Liver (tissue), 9 donors: Measurements from ENCODE around the gene ARCN1. TPM values are rescaled to one million over a fixed set of nuclear protein-coding genes. Genes with fewer than 3 reads are reported as not detected.
"Not testable (repeated sequence)": the region's sequence is repeated elsewhere in the genome, so short reads cannot be mapped to it uniquely, and the experiment has no call there.

Source experiments
- DNase-seq: peaks from one replicate; pipeline ENCODE4 v3.0.0-alpha.2; 2017; ENCODE audit warnings: low spot score
- H3K27ac ChIP-seq, 2 donors: one replicate each; pipeline ENCODE4 v1.7.0; 2013; ENCODE audit warnings: inconsistent platforms in 2 of 2, low read length in 2 of 2, control low read depth in 1 of 2, low read depth in 1 of 2, mild to moderate bottlenecking in 1 of 2
- H3K27me3 ChIP-seq, 4 donors: one replicate each; pipeline versions ENCODE4 v1.6.1 to v1.7.0; 2013; ENCODE audit warnings: low read length in 3 of 4, inconsistent platforms in 1 of 4, mild to moderate bottlenecking in 1 of 4, moderate library complexity in 1 of 4; ENCODE audit not compliant: control insufficient read depth in 4 of 4, insufficient read depth in 4 of 4
- H3K36me3 ChIP-seq, 4 donors: one replicate each; pipeline versions ENCODE4 v1.6.1 to v1.7.0; 2013; ENCODE audit warnings: low read length in 3 of 4, mild to moderate bottlenecking in 3 of 4, low read depth in 1 of 4, moderate library complexity in 1 of 4; ENCODE audit not compliant: control insufficient read depth in 4 of 4, insufficient read depth in 3 of 4
- H3K4me1 ChIP-seq, 4 donors: one replicate each; pipeline versions ENCODE4 v1.6.1 to v1.7.0; 2013; ENCODE audit warnings: low read length in 3 of 4, mild to moderate bottlenecking in 3 of 4, moderate library complexity in 1 of 4; ENCODE audit not compliant: control insufficient read depth in 4 of 4, insufficient read depth in 4 of 4
- H3K4me3 ChIP-seq, 3 donors: one replicate each; pipeline versions ENCODE4 v1.6.1 to v1.7.0; 2013; ENCODE audit warnings: low read length in 3 of 3, control low read depth in 1 of 3, low read depth in 1 of 3, mild to moderate bottlenecking in 1 of 3
- H3K9ac ChIP-seq, 2 donors: one replicate each; pipeline ENCODE4 v1.7.0; 2013; ENCODE audit warnings: low read length in 2 of 2, mild to moderate bottlenecking in 2 of 2, moderate library complexity in 2 of 2, control low read depth in 1 of 2, low read depth in 1 of 2
- H3K9me3 ChIP-seq, 4 donors: one replicate each; pipeline versions ENCODE4 v1.6.1 to v1.7.0; 2013; ENCODE audit warnings: low read length in 3 of 4; ENCODE audit not compliant: control insufficient read depth in 4 of 4
- CTCF ChIP-seq: fragments of 150-350 bp; IDR thresholded peaks from 2 replicates; pipeline ENCODE4 v1.5.1; 2017; ENCODE audit warnings: improper control_type of control experiment, low read depth, low read length; ENCODE audit not compliant: missing input control
- JUND ChIP-seq, 2 donors: IDR thresholded peaks; 2 replicates each; pipeline ENCODE4 v1.6.1; 2016; ENCODE audit warnings: antibody characterized with exemption in 2 of 2
- NR2F2 ChIP-seq: IDR thresholded peaks from 2 replicates; pipeline ENCODE4 v1.6.1; 2016; ENCODE audit warnings: antibody characterized with exemption
- RAD21 ChIP-seq, 2 donors: IDR thresholded peaks; 2 replicates each; pipeline ENCODE4 v1.6.1; 2016; ENCODE audit warnings: antibody characterized with exemption in 2 of 2, mild to moderate bottlenecking in 2 of 2
- RXRA ChIP-seq, 2 donors: IDR thresholded peaks; 2 replicates each; pipeline ENCODE4 v1.6.1; 2017 to 2018; ENCODE audit warnings: antibody characterized with exemption in 2 of 2, mild to moderate bottlenecking in 1 of 2
- SP1 ChIP-seq: IDR thresholded peaks from 2 replicates; pipeline ENCODE4 v1.6.1; 2018; ENCODE audit warnings: antibody characterized with exemption, mild to moderate bottlenecking
- WGBS: extraction: QIAGEN DNeasy Blood & Tissue Kit; methylation state at CpG from one replicate; pipeline ENCODE4 v1.1.7; 2013; 5-methylcytosine and 5-hydroxymethylcytosine counted together
- polyA plus RNA-seq, 2 donors: library from polyadenylated mRNA; stranded (reverse) in 1 of 2; unstranded in 1 of 2; fragments of 200-250 nt in 1 of 2; fragments of >200 nt in 1 of 2; fragmentation: Nextera tagmentation in 1 of 2; extraction: Ambion mirVana in 1 of 2; gene quantifications; one replicate each; pipeline versions ENCODE4 v1.2.1 to v1.2.3, GENCODE V29; 2013 to 2015
- total RNA-seq, 2 donors: library from RNA; depleted of rRNA; stranded (reverse); fragments of >200 nt; gene quantifications; one replicate each; pipeline ENCODE4 v1.2.3, GENCODE V29; 2014
- TF ChIP-seq, protein P1 (sequence below): IDR thresholded peaks from 2 replicates; pipeline ENCODE4 v1.6.1; 2016; ENCODE audit warnings: antibody characterized with exemption
- donor health status: healthy.
- donor health status: healthy.
- donor health status: healthy.
- donor health status: healthy.
- donor health status: healthy.

Gene ARCN1
- total and polyA plus RNA-seq, 4 donors: 36.7 to 95.4 (median 51.8) TPM

DNA sequence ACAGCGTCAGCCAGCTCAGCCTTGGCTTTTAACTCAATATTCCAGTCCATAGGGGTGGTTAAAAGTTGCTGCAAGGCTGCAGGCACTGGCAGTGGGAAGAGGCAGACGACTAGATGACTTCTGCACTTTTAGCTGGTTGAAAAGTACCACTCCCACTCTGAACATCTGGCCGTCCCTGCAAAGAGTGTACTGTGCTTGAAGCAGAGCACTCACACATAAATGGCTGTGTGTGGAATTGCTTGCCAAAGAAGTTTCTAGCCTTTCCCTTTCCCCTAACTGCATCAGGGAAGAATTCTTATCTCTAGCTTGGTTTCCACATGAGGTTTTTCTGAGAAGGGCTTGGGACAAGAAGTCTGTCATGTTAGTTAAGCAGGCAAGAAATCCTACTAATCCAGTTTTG is 30.1 kb downstream of the ARCN1 start:
- H3K36me3 ChIP-seq: peaks cover 10 to 39% (median 39%) of the 10 kb centered on the region in 4 donors
- DNase-seq: no peak
- no peaks in the 10 kb centered on the region for H3K27me3 ChIP-seq
- H3K4me1 ChIP-seq: peaks cover 0 to under 1% (median 0%) of the 10 kb centered on the region in 4 donors
- WGBS: 83% methylated on average over 3 of the region's 3 CpGs
- H3K27ac ChIP-seq: no peak overlapping the region
- H3K4me3 ChIP-seq: no peak overlapping the region
- no peaks in the 10 kb centered on the region for H3K9me3 ChIP-seq
- no peak overlapping the region for H3K9ac ChIP-seq
- peak; percentile 11 for TF ChIP-seq SP1
- TF ChIP-seq RAD21 (IDR thresholded peaks at IDR 0.05): peak in 1 of 2 donors; percentile 9
- peak; percentile 46 for TF ChIP-seq NR2F2
- TF ChIP-seq, protein P1, sequence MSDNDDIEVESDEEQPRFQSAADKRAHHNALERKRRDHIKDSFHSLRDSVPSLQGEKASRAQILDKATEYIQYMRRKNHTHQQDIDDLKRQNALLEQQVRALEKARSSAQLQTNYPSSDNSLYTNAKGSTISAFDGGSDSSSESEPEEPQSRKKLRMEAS: no peak

DNA sequence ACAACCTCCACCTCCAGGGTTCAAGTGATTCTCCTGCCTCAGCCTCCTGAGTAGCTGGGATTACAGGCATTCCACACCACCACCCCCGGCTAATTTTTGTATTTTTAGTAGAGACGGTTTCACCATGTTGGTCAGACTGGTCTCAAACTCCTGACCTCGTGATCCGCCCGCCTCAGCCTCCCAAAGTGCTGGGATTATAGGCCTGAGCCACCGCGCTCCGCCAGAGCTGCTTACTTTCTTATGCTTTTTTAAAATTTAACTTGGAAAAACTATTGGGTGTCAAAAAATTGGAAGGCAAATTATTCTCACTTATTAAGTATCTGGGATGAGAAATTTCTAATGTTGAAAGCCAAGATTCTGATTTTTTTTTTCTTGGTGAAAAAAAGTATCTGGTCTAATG is 31.5 kb downstream of the ARCN1 start:
- DNase-seq, H3K9me3 ChIP-seq, H3K27ac ChIP-seq, H3K9ac ChIP-seq, H3K27me3 ChIP-seq, H3K4me3 ChIP-seq: not testable (repeated sequence)
- Histone ChIP-seq H3K4me1 (peaks cover 0 to 12% (median 7%) of the 10 kb centered on the region in 4 donors), H3K36me3 (peaks cover 10 to 32% (median 29%) of the 10 kb centered on the region in 4 donors)
- WGBS: 91% methylated on average over 8 of the region's 8 CpGs

- peak overlapping the region in 1 of 2 donors; percentile 15 for H3K27ac ChIP-seq
- H3K36me3 ChIP-seq: peaks cover 10 to 29% (median 26%) of the 10 kb centered on the region in 4 donors
- WGBS: 62% methylated on average over 3 of the region's 3 CpGs
- no peak for DNase-seq
- H3K27me3 ChIP-seq: no peaks in the 10 kb centered on the region
- H3K4me1 ChIP-seq: peaks cover 0 to 16% (median 7%) of the 10 kb centered on the region in 4 donors
- no peaks in the 10 kb centered on the region for H3K9me3 ChIP-seq
- TF ChIP-seq CTCF: no peak
- no peak overlapping the region for H3K9ac ChIP-seq
- no peak overlapping the region for H3K4me3 ChIP-seq
Observed at GRCh38 chr11:118604566-118604965, 32.4 kb downstream of the ARCN1 start.

- H3K4me1 ChIP-seq: peaks cover 0 to 20% (median 9%) of the 10 kb centered on the region in 4 donors
- peak overlapping the region; percentile 15 to 55 for H3K27ac ChIP-seq
- H3K4me3 ChIP-seq: no peak overlapping the region
- no peak for DNase-seq
- WGBS: 58% methylated on average over 10 of the region's 10 CpGs
- peak in 1 of 2 donors; percentile 16 for TF ChIP-seq RAD21 (IDR thresholded peaks at IDR 0.05)
- TF ChIP-seq JUND (IDR thresholded peaks at IDR 0.05): peak in 1 of 2 donors; percentile 37
- TF ChIP-seq CTCF: no peak
- TF ChIP-seq NR2F2: peak; percentile 97
- TF ChIP-seq SP1: peak; percentile 56
- TF ChIP-seq RXRA (IDR thresholded peaks at IDR 0.05): peak; percentile 21 to 45
- H3K27me3 ChIP-seq: no peaks in the 10 kb centered on the region
- H3K9ac ChIP-seq: no peak overlapping the region
- H3K9me3 ChIP-seq: no peaks in the 10 kb centered on the region
- peaks cover 10 to 21% (median 19%) of the 10 kb centered on the region in 4 donors for H3K36me3 ChIP-seq
Observed at GRCh38 chr11:118605116-118605867, 33.1 kb downstream of the ARCN1 start.
